GM19463 (cell line): ENCODE measurements around the gene KISS1R.
"Not testable (repeated sequence)": the region's sequence is repeated elsewhere in the genome, so short reads cannot be mapped to it uniquely, and the experiment has no call there.

ENCODE experiments used
- ATAC-seq: cut with Tn5 transposase; IDR thresholded peaks from one replicate; pipeline ENCODE4 v1.9.1; 2021; ENCODE audit warnings: mild to moderate bottlenecking, moderate library complexity; ENCODE audit not compliant: unreplicated experiment

The KISS1R gene

DNA sequence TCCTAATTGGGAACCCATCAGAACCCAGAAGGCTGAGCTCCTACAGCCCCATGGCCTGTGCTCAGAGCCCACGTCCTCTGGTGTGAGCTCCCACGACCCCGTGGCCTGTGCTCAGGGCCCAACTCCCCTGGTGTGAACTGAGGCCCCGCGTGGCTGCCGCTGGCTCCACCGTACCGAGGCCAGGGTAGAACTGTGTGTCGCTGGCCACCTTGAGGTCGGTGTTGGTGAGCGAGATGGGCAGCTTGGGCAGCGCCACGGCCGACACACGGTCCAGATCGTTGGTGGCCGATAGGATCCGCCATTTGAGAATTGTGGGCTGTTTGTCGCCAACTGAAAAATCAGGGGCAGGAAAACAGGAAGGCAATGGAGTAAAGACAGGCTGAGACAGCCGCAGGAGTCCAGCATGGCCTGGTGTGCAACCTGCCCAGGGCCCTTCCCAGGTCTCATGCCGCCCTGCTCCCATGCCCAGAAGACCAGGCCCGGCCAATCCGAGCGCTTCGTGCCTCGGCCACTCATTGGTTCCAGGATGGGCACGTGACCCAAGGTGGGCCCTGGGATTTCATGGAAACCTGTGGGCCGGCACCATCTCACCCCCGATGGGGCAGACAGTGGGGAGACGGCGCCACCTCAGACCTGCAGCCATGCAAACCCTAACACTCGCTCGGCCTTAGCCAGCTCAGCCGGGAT lies 35.6 kb upstream of the KISS1R start:
- no peak for ATAC-seq

DNA sequence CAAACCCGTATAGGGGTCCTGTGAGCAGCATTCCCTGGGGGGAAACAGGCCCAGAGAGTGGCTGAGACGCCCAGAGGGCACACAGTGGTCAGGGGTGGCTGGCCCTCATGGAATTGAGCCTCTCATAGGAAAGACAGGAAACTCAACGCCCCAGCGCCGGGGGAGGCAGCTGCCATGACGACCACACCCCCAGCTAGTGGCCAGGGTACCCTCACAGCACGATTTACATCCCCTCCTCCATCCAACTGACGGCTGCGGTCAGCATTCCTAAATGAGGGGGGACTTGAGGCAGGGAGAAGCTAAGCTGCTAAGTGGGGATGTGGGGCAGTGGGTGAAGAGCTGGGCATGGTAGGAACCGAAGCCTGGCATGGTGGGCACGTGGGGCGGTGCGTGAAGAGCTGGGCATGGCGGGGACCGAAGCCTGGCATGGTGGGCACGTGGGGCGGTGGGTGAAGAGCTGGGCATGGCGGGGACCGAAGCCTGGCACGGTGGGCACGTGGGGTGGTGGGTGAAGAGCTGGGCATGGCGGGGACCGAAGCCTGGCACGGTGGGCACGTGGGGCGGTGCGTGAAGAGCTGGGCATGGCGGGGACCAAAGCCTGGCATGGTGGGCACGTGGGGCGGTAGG lies 34.1 kb upstream of the KISS1R start:
- no peak for ATAC-seq

DNA sequence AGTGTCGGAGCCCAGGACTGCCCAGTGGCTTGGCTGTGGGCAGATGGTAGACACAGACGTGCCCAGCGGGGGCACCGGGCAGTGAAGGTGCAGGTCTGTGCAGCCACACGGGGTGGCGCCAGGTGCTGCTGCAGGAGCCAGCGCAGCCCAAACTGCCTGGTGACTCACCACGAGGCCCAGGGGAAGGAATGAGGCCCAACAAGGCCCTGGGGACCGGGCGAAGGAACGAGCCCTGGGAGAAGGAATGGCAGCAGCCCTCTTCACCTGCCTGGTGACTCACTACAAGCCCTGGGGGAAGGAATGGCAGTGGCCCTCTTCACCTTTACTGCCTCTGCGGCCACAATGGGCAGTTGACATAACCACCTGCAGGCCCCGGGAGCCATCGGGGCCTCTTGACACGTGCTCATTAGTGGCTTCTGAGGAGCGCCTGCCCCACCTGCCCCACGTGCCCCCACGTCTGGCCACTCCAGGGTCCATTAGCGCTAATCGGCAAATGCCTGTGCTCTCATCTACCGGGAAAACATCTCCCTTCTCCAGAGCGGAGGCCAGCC lies 33.4 kb upstream of the KISS1R start:
- ATAC-seq, result no peak

DNA sequence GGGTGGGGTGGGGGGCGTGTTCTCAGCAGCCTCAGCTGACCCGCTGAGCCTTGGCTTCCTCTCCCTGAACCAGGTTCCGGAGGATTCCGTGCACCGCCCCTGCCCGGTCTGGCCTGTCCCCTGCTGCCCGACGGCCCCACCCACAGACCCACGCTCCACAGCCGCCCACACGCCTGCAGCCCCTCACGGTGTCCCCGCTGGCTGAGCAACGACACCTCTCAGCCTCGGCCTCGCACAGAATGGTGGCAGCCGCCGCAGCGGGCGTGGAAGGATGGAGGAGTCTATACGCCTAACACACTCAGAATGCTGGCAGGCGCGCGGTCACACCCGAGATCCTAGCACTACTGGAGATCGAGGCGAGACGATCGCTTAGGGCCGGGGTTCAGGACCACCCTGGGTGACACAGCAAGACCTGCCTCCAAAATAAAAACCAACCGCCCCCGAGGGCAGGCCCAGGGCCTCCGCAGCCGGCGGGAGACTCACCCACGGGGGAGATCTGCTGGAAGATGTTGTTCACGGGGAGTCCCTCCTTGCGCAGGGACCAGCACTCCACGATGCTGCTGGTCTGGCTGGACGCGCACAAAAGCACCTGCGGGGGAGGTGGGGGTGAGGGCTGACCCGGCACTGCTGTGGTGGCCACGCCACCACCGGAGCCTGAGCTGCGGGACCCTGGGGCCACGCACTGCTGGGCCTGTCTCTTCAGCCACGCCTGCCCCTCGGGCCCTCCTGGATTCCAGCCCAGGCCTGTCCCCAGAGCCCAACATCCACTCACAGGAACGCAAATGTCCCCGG lies 32.5 kb upstream of the KISS1R start:
- no peak for ATAC-seq

DNA sequence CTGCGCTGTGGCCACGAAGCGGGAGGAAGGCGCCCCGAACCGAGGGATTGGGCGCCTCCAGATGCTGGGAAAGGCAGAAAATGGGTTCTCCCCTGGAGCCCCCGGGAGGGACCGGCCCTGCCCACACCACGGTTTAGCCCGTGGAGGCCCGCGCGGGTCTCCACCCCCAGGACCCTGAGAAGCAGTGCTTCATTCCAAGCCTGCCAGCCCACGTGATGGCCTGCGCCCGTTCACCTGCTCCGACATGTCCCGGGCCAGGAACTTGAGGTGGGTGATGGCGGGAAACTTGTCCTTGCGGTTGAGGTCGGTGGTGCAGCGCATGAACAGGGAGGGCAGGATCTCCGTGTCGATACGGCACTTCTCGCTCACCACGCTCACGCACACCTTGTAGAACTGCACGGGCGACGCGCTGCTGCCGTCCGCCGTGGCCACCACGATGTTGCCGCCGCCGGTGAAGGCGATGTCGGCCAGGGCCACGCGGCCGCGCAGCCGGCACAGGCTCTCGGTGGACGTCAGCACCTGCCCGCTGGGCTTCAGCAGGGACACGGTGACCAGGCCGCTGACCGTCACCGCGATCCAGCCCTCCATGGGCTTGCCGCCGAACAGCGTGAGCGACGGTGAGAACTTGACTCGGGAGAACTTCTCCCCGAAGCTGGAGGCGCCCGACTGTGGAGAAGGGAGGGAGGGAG lies 31.5 kb upstream of the KISS1R start:
- ATAC-seq, result no peak

DNA sequence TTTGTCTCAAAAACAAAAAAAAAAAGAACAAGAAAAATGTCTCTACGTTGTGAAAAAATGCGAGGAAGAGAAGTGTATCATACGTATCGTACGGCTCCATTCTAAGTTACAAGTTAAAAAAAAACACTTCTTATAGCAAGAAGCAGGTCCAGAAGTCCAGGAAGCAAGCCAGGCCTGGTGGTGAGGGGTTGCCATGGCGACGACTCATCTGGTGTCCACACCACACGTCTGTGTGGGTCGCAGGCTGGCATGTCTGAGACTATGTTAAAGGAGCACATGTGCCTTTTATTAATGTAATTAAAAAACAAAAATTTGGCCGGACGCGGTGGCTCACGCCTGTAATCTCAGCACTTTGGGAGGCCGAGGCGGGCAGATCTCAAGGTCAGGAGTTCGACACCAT lies 30.1 kb upstream of the KISS1R start:
- ATAC-seq, result no peak

DNA sequence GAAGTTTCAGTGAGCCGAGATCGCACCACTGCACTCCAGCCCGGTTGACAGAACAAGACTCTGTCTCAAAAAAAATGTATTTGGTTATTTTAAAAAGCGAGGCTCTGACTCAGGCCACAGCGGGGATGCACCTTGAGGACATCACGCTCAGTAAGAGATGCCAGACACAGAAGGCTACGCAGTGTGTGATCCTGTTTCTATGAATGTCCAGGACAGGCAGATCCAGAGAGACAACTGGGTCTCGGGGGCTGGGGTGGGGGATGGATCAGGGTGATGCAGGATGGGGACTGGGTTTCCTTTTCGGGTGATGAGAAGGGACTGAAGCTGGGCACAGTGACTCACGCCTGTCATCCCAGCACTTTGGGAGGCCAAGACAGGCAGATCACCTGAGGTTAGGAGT lies 29.5 kb upstream of the KISS1R start:
- no peak for ATAC-seq

DNA sequence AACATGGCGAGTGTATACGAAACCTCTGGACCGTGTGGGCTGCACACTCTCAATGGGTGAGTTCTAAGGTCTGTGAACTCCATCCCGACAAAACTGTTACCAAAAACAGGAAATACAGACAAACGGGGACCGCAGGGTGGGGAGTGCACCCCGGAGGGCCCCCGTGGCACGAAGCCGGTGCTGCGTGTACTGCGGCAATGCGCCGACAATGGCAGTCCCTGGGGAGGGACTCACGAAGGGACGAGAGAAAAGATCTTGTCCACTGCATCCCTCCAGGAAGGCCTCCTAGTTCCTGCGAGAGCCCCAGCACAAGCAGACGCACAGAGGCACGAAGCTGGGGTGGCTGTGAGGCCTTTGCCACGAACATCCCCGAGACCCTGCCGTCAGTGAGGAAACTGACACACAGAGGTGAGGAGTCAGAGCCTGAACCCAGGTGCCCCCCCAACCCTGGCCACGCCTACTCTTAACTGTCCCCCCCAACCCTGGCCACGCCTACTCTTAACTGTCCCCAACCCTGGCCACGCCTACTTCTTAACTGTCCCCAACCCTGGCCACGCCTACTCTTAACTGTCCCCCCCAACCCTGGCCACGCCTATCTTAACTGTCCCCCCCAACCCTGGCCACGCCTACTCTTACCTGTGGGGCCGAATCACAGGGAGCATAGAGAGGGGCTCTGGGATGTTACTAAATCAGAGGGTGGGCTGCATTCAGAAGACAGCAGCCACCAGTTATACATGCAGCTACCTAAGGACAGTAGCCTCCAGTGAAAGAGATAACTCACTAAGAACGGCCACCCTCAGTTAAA lies 28.4 kb upstream of the KISS1R start:
- ATAC-seq, result no peak

DNA sequence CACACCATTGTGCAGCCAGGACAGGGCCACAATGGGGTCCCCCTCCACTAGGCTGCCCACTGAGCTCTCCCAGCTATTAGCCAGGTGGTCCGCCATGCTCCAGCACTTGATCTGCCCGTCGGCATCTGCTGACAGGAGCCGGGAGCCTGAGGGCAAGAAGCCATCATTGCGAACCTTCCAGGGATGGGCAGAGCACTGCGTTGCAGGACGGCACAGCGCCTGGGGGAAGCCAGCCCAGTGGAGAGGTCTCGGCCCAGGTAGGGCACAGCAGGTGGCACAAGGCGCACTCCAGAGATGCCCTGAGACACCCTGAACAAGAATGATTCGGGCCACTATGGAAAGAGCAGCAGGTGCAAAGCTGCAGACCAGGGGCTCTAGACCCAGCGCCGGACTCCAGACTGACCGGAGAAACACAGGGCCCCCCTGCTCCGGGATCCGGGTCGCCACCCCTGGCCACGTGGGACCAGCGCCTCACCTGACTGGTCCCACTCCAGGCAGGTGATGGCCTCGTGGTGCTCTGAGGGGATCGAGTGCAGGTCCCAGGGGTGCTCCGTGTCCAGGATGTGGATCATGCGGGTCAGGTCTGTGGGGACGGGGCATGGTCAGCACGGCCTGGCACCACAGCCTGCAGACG lies 27.4 kb upstream of the KISS1R start:
- ATAC-seq, result no peak

DNA sequence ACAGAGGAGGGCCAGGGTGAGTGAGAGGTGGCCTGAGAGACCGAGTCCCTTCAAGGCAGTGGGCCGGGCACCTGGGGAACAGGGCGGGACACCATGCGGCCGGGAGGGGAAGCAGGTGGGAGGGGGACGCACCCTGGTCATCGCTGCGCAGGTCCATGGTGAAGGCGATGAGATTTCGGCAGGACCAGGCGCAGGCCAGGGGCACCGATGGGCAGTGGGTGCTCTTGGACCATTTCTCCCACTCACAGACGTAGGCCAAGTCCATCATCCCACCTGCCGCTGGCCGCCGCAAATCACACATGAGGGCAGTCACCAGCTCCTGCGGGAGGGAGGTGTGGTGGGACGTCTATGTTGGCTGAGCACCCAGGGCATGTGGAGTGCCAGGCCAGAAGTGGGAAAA lies 26.3 kb upstream of the KISS1R start:
- no peak for ATAC-seq

DNA sequence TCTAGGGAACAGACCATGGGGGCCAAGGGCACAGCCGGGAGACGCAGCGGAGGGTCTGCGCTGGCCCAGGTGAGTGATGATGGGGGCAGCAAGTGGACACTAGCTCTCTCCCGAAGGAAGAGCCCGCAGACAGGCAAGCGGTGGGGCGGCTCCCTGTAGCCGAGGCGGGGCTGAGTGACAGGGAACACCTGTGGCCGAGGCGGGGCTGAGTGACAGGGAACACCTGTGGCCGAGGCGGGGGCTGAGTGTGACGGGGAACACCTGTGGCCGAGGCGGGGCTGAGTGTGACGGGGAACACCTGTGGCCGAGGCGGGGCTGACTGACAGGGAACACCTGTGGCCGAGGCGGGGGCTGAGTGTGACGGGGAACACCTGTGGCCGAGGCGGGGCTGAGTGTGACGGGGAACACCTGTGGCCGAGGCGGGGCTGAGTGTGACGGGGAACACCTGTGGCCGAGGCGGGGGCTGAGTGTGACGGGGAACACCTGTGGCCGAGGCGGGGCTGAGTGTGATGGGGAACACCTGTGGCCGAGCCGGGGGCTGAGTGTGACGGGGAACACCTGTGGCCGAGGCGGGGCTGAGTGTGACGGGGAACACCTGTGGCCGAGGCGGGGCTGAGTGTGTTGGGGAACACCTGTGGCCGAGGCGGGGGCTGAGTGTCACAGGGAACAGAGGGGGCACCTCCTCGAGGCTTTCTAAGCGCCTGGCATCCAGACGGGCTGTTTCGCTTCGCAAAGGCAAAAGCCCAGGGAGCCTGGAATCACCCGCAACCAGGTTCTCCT lies 25.5 kb upstream of the KISS1R start:
- not testable (repeated sequence) for ATAC-seq

DNA sequence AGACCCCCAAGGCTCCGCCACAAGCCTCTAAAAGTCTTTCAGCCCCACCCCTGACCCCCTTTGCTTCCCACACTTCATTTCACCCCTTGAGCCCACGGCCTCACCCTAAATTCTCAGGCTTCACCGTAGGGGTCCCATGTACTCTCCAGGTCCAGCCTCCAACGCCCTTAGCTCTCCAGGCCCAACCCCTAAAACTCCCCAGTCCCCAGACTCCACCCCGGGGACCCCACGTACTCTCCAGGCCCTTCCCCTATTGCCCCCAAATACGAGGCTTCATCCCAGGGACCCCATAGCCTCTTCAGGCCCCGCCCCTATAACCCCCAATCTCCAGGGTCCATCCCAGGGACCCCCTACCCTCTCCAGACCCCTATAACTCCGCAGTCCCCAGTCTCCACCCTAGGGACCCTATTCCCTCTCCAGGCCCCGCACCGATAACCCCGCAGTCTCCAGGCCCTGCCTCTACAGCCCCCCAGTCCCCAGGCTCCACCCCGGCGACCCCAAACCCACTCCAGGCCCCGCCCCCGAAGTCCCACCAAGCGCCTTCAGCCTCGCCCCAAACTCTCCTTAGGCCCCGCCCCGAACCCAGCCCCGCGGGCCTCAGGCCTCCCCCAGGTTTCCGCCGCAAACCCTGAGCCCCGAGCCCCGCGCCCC lies 24.8 kb upstream of the KISS1R start:
- no peak for ATAC-seq

DNA sequence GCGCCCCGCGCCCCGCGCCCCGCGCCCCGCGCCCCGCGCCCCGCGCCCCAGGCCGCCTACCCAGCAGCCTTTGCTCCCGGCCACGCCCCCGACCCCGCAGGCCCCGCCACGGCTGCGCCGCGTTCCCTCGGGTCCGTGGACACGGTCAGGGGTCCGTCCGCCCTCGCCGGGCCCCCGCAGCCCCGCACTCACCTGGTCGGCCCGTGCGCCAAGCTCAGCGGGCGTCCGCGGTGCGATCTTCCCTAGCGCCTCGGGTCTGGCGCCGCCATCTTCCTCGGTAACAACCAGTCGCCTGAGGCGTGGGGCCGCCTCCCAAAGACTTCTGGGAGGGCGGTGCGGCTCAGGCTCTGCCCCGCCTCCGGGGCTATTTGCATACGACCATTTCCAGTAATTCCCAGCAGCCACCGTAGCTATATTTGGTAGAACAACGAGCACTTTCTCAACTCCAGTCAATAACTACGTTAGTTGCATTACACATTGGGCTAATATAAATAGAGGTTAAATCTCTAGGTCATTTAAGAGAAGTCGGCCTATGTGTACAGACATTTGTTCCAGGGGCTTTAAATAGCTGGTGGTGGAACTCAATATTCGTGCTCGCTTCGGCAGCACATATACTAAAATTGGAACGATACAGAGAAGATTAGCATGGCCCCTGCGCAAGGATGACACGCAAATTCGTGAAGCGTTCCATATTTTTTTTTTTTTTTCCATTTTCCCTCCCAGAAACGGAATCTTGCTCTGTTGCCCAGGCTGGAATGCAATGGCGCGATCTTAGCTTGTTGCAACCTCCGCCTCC lies 24.0 kb upstream of the KISS1R start, which contains the start of the genes MED16 and RNU6-9:
Gene MED16 (minus strand): TSS at position 294 of the 796 bp plus-strand sequence. CDS start 2,056 bp downstream, outside the sequence.
Gene RNU6-9 (plus strand): TSS at position 591 of the 796 bp plus-strand sequence.
- ATAC-seq, result peak; percentile 87

DNA sequence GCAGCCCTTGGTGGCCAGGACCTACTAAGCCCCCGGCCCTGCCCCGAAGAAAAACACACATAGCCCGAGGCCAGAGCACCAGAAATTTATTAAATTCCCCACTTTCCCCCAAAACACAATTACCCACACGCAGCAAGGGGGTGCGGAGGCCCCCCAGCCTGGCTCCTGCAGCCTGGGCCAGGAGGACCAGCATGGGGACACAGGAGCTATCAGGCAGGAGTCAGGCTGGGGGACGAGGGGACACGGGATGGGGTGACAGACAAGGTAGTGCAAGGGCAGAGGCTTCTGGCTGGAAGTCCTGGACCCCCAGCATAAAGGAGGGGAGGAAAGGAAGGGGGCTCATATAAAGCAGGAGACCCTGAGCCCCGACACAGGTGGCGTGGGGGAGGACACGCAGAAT lies 20.7 kb upstream of the KISS1R start:
- ATAC-seq, result no peak

DNA sequence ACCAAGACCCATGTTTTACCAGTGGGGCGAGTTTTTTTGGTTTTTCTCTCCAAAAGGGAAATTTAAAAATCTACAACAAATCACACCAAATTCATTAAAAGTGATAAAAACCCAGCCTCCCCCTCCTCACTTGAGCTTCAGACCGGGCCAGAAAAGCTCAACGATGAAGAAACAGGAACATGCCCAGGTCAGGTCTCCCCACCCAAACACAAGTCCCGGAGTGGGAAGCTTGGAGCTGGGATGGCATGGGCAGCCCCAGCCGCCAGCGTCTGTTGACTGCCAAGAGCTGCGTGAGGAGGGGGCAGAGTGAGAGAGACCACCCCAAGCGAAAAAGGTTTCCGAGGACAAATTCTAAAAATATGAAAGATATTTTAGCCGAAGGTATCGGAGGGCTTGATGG lies 20.1 kb upstream of the KISS1R start:
- no peak for ATAC-seq

DNA sequence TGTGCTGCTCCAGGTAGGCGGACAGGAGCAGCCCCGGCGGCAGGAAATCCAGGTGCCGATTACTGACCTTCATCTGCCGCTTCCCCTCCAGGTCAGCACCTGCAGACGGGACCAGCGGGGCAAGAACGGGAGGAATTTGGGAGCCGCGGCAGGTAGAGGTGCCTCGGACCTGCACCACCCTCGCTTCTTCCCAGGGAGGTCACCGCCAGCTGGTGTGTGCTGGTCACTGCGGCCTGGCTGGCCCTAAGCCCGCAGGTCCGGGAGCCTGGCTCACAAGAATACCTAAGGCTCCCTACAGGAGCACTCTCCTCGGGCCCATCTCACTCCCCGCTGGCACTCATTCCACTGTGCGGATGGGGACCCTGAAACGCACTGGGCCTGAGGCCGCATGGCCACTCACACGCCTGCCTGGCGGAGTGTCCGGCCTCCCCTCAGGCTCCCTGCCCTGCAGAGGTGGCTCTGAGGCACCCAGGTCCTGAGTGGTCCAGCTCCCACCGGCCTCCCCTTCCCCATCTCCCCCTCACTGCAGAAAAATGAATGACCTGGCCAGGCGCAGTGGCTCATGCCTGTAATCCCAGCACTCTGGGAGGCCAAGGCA lies 19.6 kb upstream of the KISS1R start:
- no peak for ATAC-seq

DNA sequence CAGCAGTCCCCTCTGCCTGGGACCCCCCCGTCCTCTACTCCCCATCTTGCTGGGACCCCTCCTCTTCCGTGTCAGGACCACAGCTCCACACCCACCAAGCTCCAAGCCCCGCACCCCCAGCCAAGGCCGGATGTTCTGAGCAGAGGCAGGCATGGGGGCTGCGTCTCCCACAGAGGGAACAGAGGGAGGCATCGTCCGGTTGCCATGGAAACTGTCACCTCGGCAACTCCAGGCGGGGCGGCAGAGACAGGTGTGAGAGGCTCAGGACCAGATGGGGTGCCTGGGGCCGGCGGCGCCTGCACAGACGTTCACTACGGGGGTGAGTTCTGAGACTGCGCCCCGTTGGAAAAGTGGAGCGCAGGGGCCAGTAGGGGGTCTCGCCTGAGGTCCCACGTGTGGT lies 18.5 kb upstream of the KISS1R start:
- ATAC-seq, result no peak
